Measurements from ENCODE around the gene GALNT9. TPM values are rescaled to one million over a fixed set of nuclear protein-coding genes. Genes with fewer than 3 reads are reported as not detected.

Gene GALNT9
- total RNA-seq, 1 experiment from 2014 or later = 0.54 TPM

GRCh38 chr12:132179431-132180362 lies 149.7 kb downstream of the GALNT9 start:
- CTCF ChIA-PET = interaction anchor here (0.6 kb wide), 1 partner anchor 28 kb away, joined by 5 read pairs; no protein-coding TSS in a partner anchor
- DNase-seq = no peak
- Mint-ChIP-seq H3K27ac (ENCODE audit: unreplicated experiment) (no peak overlapping the region), H3K4me1 (ENCODE audit: low read depth, unreplicated experiment) (no peaks in the 10 kb centered on the region), H3K36me3 (ENCODE audit: insufficient read depth, unreplicated experiment) (no peaks in the 10 kb centered on the region), H3K9me3 (ENCODE audit: low read depth, unreplicated experiment) (peaks cover 2% of the 10 kb centered on the region), H3K27me3 (ENCODE audit: unreplicated experiment) (peaks cover 91% of the 10 kb centered on the region), H3K4me3 (ENCODE audit: low read depth, unreplicated experiment) (no peak overlapping the region)
- intact Hi-C loops (cut with micrococcal nuclease; ENCODE audit: unreplicated experiment) = no loop called here
- no peak for TF ChIP-seq CTCF (IDR thresholded peaks at IDR 0.05; ENCODE audit: unreplicated experiment)
- no TSS peak for BruUV-seq (replicated peaks)

- Mint-ChIP-seq H3K4me1 (ENCODE audit: low read depth, unreplicated experiment) (no peaks in the 10 kb centered on the region), H3K9me3 (ENCODE audit: low read depth, unreplicated experiment) (peaks cover 2% of the 10 kb centered on the region), H3K36me3 (ENCODE audit: insufficient read depth, unreplicated experiment) (no peaks in the 10 kb centered on the region), H3K4me3 (ENCODE audit: low read depth, unreplicated experiment) (peak overlapping the region; percentile 39), H3K27me3 (ENCODE audit: unreplicated experiment) (peaks cover 91% of the 10 kb centered on the region), H3K27ac (ENCODE audit: unreplicated experiment) (no peak overlapping the region)
- no TSS peak for BruUV-seq (replicated peaks)
- no peak for DNase-seq
- TF ChIP-seq CTCF (IDR thresholded peaks at IDR 0.05; ENCODE audit: unreplicated experiment) = no peak
- CTCF ChIA-PET = interaction anchor here (0.7 kb wide), 1 partner anchor 10 kb away, joined by 3 read pairs; no protein-coding TSS in a partner anchor
- intact Hi-C loops (cut with micrococcal nuclease; ENCODE audit: unreplicated experiment) = no loop called here
These were observed 150.5 kb downstream of the GALNT9 start for GRCh38 chr12:132178801-132179401.

DNA sequence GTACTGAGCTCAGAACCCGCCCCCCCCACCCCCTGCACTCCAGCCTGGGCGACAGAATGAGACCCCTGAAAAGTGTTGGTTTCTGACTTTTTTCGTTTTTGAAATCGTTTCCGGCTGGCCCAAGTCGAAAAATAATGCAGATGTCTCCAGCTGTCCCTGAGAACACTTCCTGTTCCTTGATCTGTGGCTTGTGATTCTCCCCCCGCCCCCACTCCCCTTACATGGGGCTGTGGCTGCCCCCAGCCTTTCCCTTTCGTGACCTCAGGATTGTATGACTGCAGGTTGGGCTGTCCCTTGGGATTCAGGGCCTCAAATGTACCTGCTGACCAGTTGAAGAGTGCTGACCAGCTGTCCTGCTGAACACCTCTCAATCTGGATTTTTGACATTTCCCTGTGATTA lies 151.1 kb downstream of the GALNT9 start:
- peaks cover 91% of the 10 kb centered on the region for H3K27me3 Mint-ChIP-seq (ENCODE audit: unreplicated experiment)
- DNase-seq = no peak
- CTCF ChIA-PET = interaction anchor here (0.7 kb wide), 1 partner anchor 11 kb away, joined by 3 read pairs; no protein-coding TSS in a partner anchor
- H3K9me3 Mint-ChIP-seq (ENCODE audit: low read depth, unreplicated experiment) = peaks cover 2% of the 10 kb centered on the region
- H3K4me3 Mint-ChIP-seq (ENCODE audit: low read depth, unreplicated experiment) = no peak overlapping the region
- no peaks in the 10 kb centered on the region for H3K36me3 Mint-ChIP-seq (ENCODE audit: insufficient read depth, unreplicated experiment)
- no peaks in the 10 kb centered on the region for H3K4me1 Mint-ChIP-seq (ENCODE audit: low read depth, unreplicated experiment)
- BruUV-seq (replicated peaks) = no TSS peak
- intact Hi-C loops (cut with micrococcal nuclease; ENCODE audit: unreplicated experiment) = no loop called here
- no peak for TF ChIP-seq CTCF (IDR thresholded peaks at IDR 0.05; ENCODE audit: unreplicated experiment)
- H3K27ac Mint-ChIP-seq (ENCODE audit: unreplicated experiment) = no peak overlapping the region

GRCh38 chr12:132176920-132177551 lies 152.4 kb downstream of the GALNT9 start:
- intact Hi-C loops (cut with micrococcal nuclease; ENCODE audit: unreplicated experiment) = no loop called here
- Mint-ChIP-seq H3K4me3 (ENCODE audit: low read depth, unreplicated experiment) (no peak overlapping the region), H3K36me3 (ENCODE audit: insufficient read depth, unreplicated experiment) (no peaks in the 10 kb centered on the region), H3K9me3 (ENCODE audit: low read depth, unreplicated experiment) (peaks cover 2% of the 10 kb centered on the region), H3K4me1 (ENCODE audit: low read depth, unreplicated experiment) (no peaks in the 10 kb centered on the region), H3K27me3 (ENCODE audit: unreplicated experiment) (peaks cover 91% of the 10 kb centered on the region), H3K27ac (ENCODE audit: unreplicated experiment) (no peak overlapping the region)
- no TSS peak for BruUV-seq (replicated peaks)
- TF ChIP-seq CTCF (IDR thresholded peaks at IDR 0.05; ENCODE audit: unreplicated experiment) = no peak
- DNase-seq = no peak
- CTCF ChIA-PET = interaction anchor here (2.1 kb wide), 1 partner anchor 12 kb away, joined by 5 read pairs; no protein-coding TSS in a partner anchor

All from Calu3 (cell line).